Suprapubic skin (tissue), 4 donors: ENCODE data around the gene SERP1.

ENCODE experiments used
- EP300 ChIP-seq: sonication (generic); formaldehyde crosslinking; IDR thresholded peaks from one replicate; pipeline ENCODE4 v1.6.1; 2017; ENCODE audit warnings: antibody characterized with exemption
- POLR2A ChIP-seq, 2 donors: fragments of 450-650 bp; IDR thresholded peaks; one replicate each; pipeline ENCODE4 v1.6.1; 2017; ENCODE audit warnings: antibody characterized with exemption in 2 of 2, mild to moderate bottlenecking in 2 of 2, moderate library complexity in 2 of 2
- POLR2AphosphoS5 ChIP-seq, 3 donors: sonication (generic); formaldehyde crosslinking; IDR thresholded peaks; one replicate each; pipeline ENCODE4 v1.6.1; 2017; ENCODE audit warnings: antibody characterized with exemption in 3 of 3
- TF ChIP-seq, protein P1 (sequence below), 2 donors: fragments of 200-600 bp in 1 of 2; fragments of 450-650 bp in 1 of 2; sonication (generic) in 1 of 2; IDR thresholded peaks; one replicate each; pipeline ENCODE4 v1.5.1; 2016 to 2019; ENCODE audit warnings: antibody characterized with exemption in 2 of 2, mild to moderate bottlenecking in 1 of 2, moderate library complexity in 1 of 2

- TF ChIP-seq, protein P1, sequence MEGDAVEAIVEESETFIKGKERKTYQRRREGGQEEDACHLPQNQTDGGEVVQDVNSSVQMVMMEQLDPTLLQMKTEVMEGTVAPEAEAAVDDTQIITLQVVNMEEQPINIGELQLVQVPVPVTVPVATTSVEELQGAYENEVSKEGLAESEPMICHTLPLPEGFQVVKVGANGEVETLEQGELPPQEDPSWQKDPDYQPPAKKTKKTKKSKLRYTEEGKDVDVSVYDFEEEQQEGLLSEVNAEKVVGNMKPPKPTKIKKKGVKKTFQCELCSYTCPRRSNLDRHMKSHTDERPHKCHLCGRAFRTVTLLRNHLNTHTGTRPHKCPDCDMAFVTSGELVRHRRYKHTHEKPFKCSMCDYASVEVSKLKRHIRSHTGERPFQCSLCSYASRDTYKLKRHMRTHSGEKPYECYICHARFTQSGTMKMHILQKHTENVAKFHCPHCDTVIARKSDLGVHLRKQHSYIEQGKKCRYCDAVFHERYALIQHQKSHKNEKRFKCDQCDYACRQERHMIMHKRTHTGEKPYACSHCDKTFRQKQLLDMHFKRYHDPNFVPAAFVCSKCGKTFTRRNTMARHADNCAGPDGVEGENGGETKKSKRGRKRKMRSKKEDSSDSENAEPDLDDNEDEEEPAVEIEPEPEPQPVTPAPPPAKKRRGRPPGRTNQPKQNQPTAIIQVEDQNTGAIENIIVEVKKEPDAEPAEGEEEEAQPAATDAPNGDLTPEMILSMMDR (IDR thresholded peaks at IDR 0.05) = no peak
- no peak for TF ChIP-seq EP300
- no peak for TF ChIP-seq POLR2AphosphoS5 (IDR thresholded peaks at IDR 0.05)
- TF ChIP-seq POLR2A (IDR thresholded peaks at IDR 0.05) = no peak
These were observed 36.3 kb upstream of the SERP1 start for GRCh38 chr3:150582620-150583019.
